ENCODE measurements around the gene CC2D1A. TPM values are rescaled to one million over a fixed set of nuclear protein-coding genes. Genes with fewer than 3 reads are reported as not detected.

Gene CC2D1A
- total RNA-seq, 1 donor from 2014 or later, result 31.7 TPM

GRCh38 chr19:13957051-13957450 is 51.0 kb downstream of the CC2D1A start:
- Mint-ChIP-seq H3K27me3 (ENCODE audit: low read depth) (peaks cover 3% of the 10 kb centered on the region), H3K4me1 (peaks cover 15% of the 10 kb centered on the region), H3K27ac (ENCODE audit: unreplicated experiment) (peak overlapping the region; percentile 84), H3K36me3 (ENCODE audit: low read depth) (peaks cover 5% of the 10 kb centered on the region), H3K4me3 (peak overlapping the region; percentile 44), H3K9me3 (no peaks in the 10 kb centered on the region)
- no peak for DNase-seq (ENCODE audit: low read depth, low spot score)
- TF ChIP-seq CTCF (conservative IDR thresholded peaks at IDR 0.05), result no peak

GRCh38 chr19:13958043-13958442 is 52.0 kb downstream of the CC2D1A start:
- TF ChIP-seq CTCF (conservative IDR thresholded peaks at IDR 0.05), result no peak
- Mint-ChIP-seq H3K36me3 (ENCODE audit: low read depth) (peaks cover 5% of the 10 kb centered on the region), H3K4me1 (peaks cover 10% of the 10 kb centered on the region), H3K9me3 (no peaks in the 10 kb centered on the region), H3K27me3 (ENCODE audit: low read depth) (peaks cover 3% of the 10 kb centered on the region), H3K4me3 (peak overlapping the region; percentile 31), H3K27ac (ENCODE audit: unreplicated experiment) (peak overlapping the region; percentile 43)
- no peak for DNase-seq (ENCODE audit: low read depth, low spot score)

- H3K36me3 Mint-ChIP-seq (ENCODE audit: low read depth), result peaks cover 5% of the 10 kb centered on the region
Observed at GRCh38 chr19:13959141-13959961, 53.4 kb downstream of the CC2D1A start.

GRCh38 chr19:13959962-13960862 is 54.2 kb downstream of the CC2D1A start:
- peak; percentile 42 for TF ChIP-seq CTCF (conservative IDR thresholded peaks at IDR 0.05)
- Mint-ChIP-seq H3K27ac (ENCODE audit: unreplicated experiment) (no peak overlapping the region), H3K4me1 (peaks cover 5% of the 10 kb centered on the region), H3K4me3 (peak overlapping the region; percentile 51), H3K36me3 (ENCODE audit: low read depth) (peaks cover 9% of the 10 kb centered on the region), H3K9me3 (no peaks in the 10 kb centered on the region), H3K27me3 (ENCODE audit: low read depth) (peaks cover 6% of the 10 kb centered on the region)
- no peak for DNase-seq (ENCODE audit: low read depth, low spot score)

More at GRCh38 chr19:13959141-13959961, 53.4 kb downstream of the CC2D1A start:
- peak overlapping the region; percentile 51 for H3K4me3 Mint-ChIP-seq
- no peak overlapping the region for H3K27ac Mint-ChIP-seq (ENCODE audit: unreplicated experiment)
- peaks cover 3% of the 10 kb centered on the region for H3K27me3 Mint-ChIP-seq (ENCODE audit: low read depth)
- no peaks in the 10 kb centered on the region for H3K9me3 Mint-ChIP-seq
- peaks cover 5% of the 10 kb centered on the region for H3K4me1 Mint-ChIP-seq
- TF ChIP-seq CTCF (conservative IDR thresholded peaks at IDR 0.05), result no peak
- no peak for DNase-seq (ENCODE audit: low read depth, low spot score)

- no peak for TF ChIP-seq CTCF (conservative IDR thresholded peaks at IDR 0.05)
- no peak for DNase-seq (ENCODE audit: low read depth, low spot score)
- H3K9me3 Mint-ChIP-seq, result no peaks in the 10 kb centered on the region
- H3K27me3 Mint-ChIP-seq (ENCODE audit: low read depth), result peaks cover 6% of the 10 kb centered on the region
- no peak overlapping the region for H3K27ac Mint-ChIP-seq (ENCODE audit: unreplicated experiment)
- H3K36me3 Mint-ChIP-seq (ENCODE audit: low read depth), result peaks cover 9% of the 10 kb centered on the region
- peak overlapping the region; percentile 54 for H3K4me3 Mint-ChIP-seq
- peaks cover 5% of the 10 kb centered on the region for H3K4me1 Mint-ChIP-seq
Observed at GRCh38 chr19:13960863-13961784, 55.1 kb downstream of the CC2D1A start.
